OCI-LY7 (cell line): Measurements from ENCODE around the gene RPTN. TPM values are rescaled to one million over a fixed set of nuclear protein-coding genes. Genes with fewer than 3 reads are reported as not detected.

Experiments used
- BruUV-seq: library from RNA; stranded (reverse); fragments of 400-500 nt; replicated peaks from 2 replicates; lab custom pipeline; 2021; lab: Mats Ljungman, UMichigan
- CTCF ChIA-PET: fragments of 300-600 bp; sonication (Branson Sonifier 250); formaldehyde crosslinking; loops from one replicate; lab custom pipeline; 2022; ENCODE audit warnings: antibody characterized with exemption; ENCODE audit not compliant: unreplicated experiment; lab: Charles Lee
- POLR2A ChIA-PET: fragments of 300-600 bp; sonication (Branson Sonifier 250); formaldehyde crosslinking; loops from one replicate; lab custom pipeline; 2022; ENCODE audit warnings: antibody characterized with exemption; lab: Charles Lee
- DNase-seq: peaks from one replicate; pipeline ENCODE4 v3.0.0-alpha.2; 2015; ENCODE audit warnings: low spot score
- H2AFZ ChIP-seq: fragments of 200-600 bp; sonication (generic), shearing (Covaris generic); 2 replicates; pipeline ENCODE4 v1.6.1; 2014; ENCODE audit warnings: mild to moderate bottlenecking, antibody characterized with exemption, low read length, moderate library complexity
- H3K27ac ChIP-seq: fragments of 200-600 bp; sonication (generic); 2 replicates; pipeline ENCODE4 v1.5.1; 2014; ENCODE audit warnings: mixed run types, low read depth, mild to moderate bottlenecking, moderate library complexity, low read length, inconsistent platforms; ENCODE audit not compliant: poor library complexity, severe bottlenecking
- H3K36me3 ChIP-seq: fragments of 200-600 bp; sonication (generic); 2 replicates; pipeline ENCODE4 v1.6.1; 2014; ENCODE audit warnings: mild to moderate bottlenecking, antibody characterized with exemption, low read length, moderate library complexity, mixed read lengths; ENCODE audit not compliant: insufficient read depth
- H3K4me1 ChIP-seq: fragments of 200-600 bp; sonication (generic); 2 replicates; pipeline ENCODE4 v1.5.1; 2014; ENCODE audit warnings: mild to moderate bottlenecking, low read length; ENCODE audit not compliant: insufficient read depth, poor library complexity, severe bottlenecking
- H3K4me2 ChIP-seq: fragments of 200-600 bp; sonication (generic); 2 replicates; pipeline ENCODE4 v1.6.1; 2014; ENCODE audit warnings: mild to moderate bottlenecking, low read length
- H3K4me3 ChIP-seq: fragments of 200-600 bp; sonication (generic); 2 replicates; pipeline ENCODE4 v1.5.1; 2014; ENCODE audit warnings: mild to moderate bottlenecking, low read depth, low read length; ENCODE audit not compliant: poor library complexity, severe bottlenecking
- H3K79me2 ChIP-seq: fragments of 200-600 bp; sonication (generic); 2 replicates; pipeline ENCODE4 v1.6.1; 2016; ENCODE audit warnings: low read depth, mild to moderate bottlenecking, low read length, moderate library complexity, mixed read lengths; ENCODE audit not compliant: insufficient read depth
- H3K9me2 ChIP-seq: fragments of 200-600 bp; sonication (generic); 2 replicates; pipeline ENCODE4 v1.6.1; 2016; ENCODE audit warnings: mild to moderate bottlenecking, low read length, mixed read lengths; ENCODE audit not compliant: insufficient read depth
- H3K9me3 ChIP-seq: fragments of 200-600 bp; sonication (generic); 2 replicates; pipeline ENCODE4 v1.6.1; 2014; ENCODE audit warnings: mild to moderate bottlenecking, mixed run types, low read length, mixed read lengths
- H4K20me1 ChIP-seq: fragments of 200-600 bp; sonication (generic); 2 replicates; pipeline ENCODE4 v1.6.1; 2014; ENCODE audit warnings: mild to moderate bottlenecking, antibody characterized with exemption, low read length, moderate library complexity, mixed read lengths; ENCODE audit not compliant: insufficient read depth
- EZH2phosphoT487 ChIP-seq: fragments of 200-600 bp; sonication (generic); IDR thresholded peaks from 2 replicates; pipeline ENCODE4 v1.6.1; 2018; ENCODE audit warnings: low read depth, borderline replicate concordance, mild to moderate bottlenecking, mixed run types, antibody characterized with exemption, low read length, moderate library complexity, mixed read lengths
- intact Hi-C: fragments of 100-400 bp; cut with micrococcal nuclease; formaldehyde crosslinking; loops from one replicate; pipeline ENCODE4 v1.10.0; 2022; ENCODE audit not compliant: unreplicated experiment
- total RNA-seq, 2 experiments: library from RNA; depleted of rRNA in 1 of 2; stranded (reverse); fragments of >200 nt in 1 of 2; shearing (Covaris generic) in 1 of 2; gene quantifications; 2 replicates each; pipeline ENCODE4 v1.2.3, GENCODE V29; 2014 to 2022
- TF ChIP-seq, protein P1 (sequence below): fragments of 200-600 bp; sonication (generic); conservative IDR thresholded peaks from 2 replicates; pipeline ENCODE4 v1.5.1; 2014; ENCODE audit warnings: mild to moderate bottlenecking, antibody characterized with exemption, low read length, moderate library complexity, mixed read lengths

The RPTN gene
- total RNA-seq, 2 experiments from 2014 or later: not detected

DNA sequence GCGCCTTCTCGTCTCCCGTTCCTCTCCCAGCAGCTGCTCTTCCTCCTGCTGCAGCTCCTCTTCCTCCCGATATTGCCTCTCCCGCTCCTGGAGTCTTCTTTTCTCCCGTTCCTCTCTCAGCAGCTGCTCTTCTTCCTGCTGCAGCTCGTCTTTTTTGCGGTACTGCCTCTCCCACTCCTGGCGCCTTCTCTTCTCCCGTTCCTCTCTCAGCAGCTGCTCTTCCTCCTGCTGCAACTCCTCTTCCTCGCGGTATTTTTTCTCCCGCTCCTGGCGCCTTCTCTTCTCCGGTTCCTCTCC is 49.1 kb downstream of the RPTN start:
- H3K36me3 ChIP-seq: no peaks in the 10 kb centered on the region
- H2AFZ ChIP-seq: no peak overlapping the region
- no peak overlapping the region for H3K27ac ChIP-seq
- no peaks in the 10 kb centered on the region for H3K9me3 ChIP-seq
- H3K4me2 ChIP-seq: no peak overlapping the region
- H3K79me2 ChIP-seq: no peaks in the 10 kb centered on the region
- H3K4me3 ChIP-seq: no peak overlapping the region
- DNase-seq: no peak
- CTCF ChIA-PET: no interaction called here
- intact Hi-C loops: no loop called here
- TF ChIP-seq, protein P1, sequence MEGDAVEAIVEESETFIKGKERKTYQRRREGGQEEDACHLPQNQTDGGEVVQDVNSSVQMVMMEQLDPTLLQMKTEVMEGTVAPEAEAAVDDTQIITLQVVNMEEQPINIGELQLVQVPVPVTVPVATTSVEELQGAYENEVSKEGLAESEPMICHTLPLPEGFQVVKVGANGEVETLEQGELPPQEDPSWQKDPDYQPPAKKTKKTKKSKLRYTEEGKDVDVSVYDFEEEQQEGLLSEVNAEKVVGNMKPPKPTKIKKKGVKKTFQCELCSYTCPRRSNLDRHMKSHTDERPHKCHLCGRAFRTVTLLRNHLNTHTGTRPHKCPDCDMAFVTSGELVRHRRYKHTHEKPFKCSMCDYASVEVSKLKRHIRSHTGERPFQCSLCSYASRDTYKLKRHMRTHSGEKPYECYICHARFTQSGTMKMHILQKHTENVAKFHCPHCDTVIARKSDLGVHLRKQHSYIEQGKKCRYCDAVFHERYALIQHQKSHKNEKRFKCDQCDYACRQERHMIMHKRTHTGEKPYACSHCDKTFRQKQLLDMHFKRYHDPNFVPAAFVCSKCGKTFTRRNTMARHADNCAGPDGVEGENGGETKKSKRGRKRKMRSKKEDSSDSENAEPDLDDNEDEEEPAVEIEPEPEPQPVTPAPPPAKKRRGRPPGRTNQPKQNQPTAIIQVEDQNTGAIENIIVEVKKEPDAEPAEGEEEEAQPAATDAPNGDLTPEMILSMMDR: no peak
- no peak for TF ChIP-seq EZH2phosphoT487
- no TSS peak for BruUV-seq
- H3K4me1 ChIP-seq: no peaks in the 10 kb centered on the region
- no peaks in the 10 kb centered on the region for H3K9me2 ChIP-seq
- no peaks in the 10 kb centered on the region for H4K20me1 ChIP-seq
- POLR2A ChIA-PET: no interaction called here

DNA sequence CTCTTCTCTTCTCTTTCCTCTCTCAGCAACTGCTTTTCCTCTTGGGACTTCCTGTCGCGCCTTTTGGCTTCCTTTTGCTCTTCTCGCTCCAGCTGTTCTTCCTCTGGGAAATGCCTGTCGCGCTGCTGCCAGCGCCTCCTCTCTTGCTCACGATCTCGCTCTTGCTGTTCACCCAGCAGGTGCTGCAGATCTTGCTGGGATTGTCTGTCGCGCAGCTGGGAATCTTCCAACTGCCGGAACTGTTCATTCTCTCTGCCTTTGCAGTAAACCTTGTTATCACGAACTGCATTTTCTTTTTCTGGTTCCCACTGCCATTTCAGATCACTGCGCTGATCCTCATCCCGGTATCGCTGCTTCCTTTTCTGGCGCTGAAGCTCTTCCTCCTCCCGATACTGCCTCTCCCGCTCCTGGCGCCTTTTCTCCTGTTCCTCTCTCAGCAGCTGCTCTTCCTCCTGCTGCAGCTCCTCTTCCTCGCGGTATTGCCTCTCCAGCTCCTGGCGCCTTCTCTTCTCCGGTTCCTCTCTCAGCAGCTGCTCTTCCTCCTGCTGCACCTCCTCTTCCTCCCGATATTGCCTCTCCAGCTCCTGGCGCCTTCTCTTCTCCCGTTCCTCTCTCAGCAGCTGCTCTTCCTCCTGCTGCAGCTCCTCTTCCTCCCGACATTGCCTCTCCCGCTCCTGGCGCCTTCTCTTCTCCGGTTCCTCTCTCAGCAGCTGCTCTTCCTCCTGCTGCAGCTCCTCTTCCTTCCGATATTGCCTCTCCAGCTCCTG is 49.6 kb downstream of the RPTN start:
- CTCF ChIA-PET: no interaction called here
- no peaks in the 10 kb centered on the region for H3K79me2 ChIP-seq
- no peaks in the 10 kb centered on the region for H3K4me1 ChIP-seq
- H3K9me3 ChIP-seq: no peaks in the 10 kb centered on the region
- H3K27ac ChIP-seq: no peak overlapping the region
- no peak overlapping the region for H3K4me3 ChIP-seq
- intact Hi-C loops: no loop called here
- POLR2A ChIA-PET: no interaction called here
- no peak for DNase-seq
- BruUV-seq: no TSS peak
- H4K20me1 ChIP-seq: no peaks in the 10 kb centered on the region
- no peak overlapping the region for H2AFZ ChIP-seq
- no peak for TF ChIP-seq EZH2phosphoT487
- TF ChIP-seq, protein P1: no peak
- H3K36me3 ChIP-seq: no peaks in the 10 kb centered on the region
- no peak overlapping the region for H3K4me2 ChIP-seq
- no peaks in the 10 kb centered on the region for H3K9me2 ChIP-seq

DNA sequence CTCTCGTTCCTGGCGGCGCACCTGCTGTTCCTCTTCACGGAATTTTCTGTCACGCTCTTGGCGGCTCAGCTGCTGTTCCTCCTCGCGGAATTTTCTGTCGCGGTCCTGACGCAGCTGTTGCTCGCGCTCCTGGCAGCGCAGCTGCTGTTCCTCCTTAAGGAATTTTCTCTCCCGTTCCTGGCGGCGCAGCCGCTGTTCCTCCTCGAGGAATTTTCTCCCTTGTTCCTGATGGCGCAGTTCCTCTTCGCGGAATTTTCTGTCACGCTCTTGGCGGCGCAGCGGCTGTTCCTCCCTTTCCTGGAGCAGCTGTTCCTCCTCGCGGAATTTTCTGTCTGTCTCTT is 50.2 kb downstream of the RPTN start:
- Histone ChIP-seq H3K27ac (no peak overlapping the region), H2AFZ (no peak overlapping the region), H3K36me3 (no peaks in the 10 kb centered on the region), H3K4me1 (no peaks in the 10 kb centered on the region), H3K4me2 (no peak overlapping the region), H3K4me3 (no peak overlapping the region), H3K9me3 (no peaks in the 10 kb centered on the region), H3K9me2 (no peaks in the 10 kb centered on the region), H4K20me1 (no peaks in the 10 kb centered on the region), H3K79me2 (no peaks in the 10 kb centered on the region)
- TF ChIP-seq, protein P1: no peak
- TF ChIP-seq EZH2phosphoT487: no peak
- POLR2A ChIA-PET: no interaction called here
- no peak for DNase-seq
- BruUV-seq: no TSS peak
- intact Hi-C loops: no loop called here
- CTCF ChIA-PET: no interaction called here
